Transverse colon (tissue), 4 donors: ENCODE measurements around the gene SNX8.

ENCODE experiments used
- CTCF ChIP-seq, 5 experiments: fragments of 200-600 bp in 3 of 5; fragments of 450-650 bp in 2 of 5; sonication (generic) in 3 of 5; IDR thresholded peaks; 1 replicate in 2 of 5; 2 replicates in 3 of 5; pipeline ENCODE4 v1.5.1; 2016 to 2017; ENCODE audit warnings: antibody characterized with exemption in 5 of 5, inconsistent platforms in 3 of 5, mild to moderate bottlenecking in 2 of 5, moderate library complexity in 1 of 5
- POLR2AphosphoS5 ChIP-seq, 3 donors: sonication (generic); formaldehyde crosslinking; IDR thresholded peaks; one replicate each; pipeline ENCODE4 v1.6.1; 2016; ENCODE audit warnings: antibody characterized with exemption in 3 of 3

DNA sequence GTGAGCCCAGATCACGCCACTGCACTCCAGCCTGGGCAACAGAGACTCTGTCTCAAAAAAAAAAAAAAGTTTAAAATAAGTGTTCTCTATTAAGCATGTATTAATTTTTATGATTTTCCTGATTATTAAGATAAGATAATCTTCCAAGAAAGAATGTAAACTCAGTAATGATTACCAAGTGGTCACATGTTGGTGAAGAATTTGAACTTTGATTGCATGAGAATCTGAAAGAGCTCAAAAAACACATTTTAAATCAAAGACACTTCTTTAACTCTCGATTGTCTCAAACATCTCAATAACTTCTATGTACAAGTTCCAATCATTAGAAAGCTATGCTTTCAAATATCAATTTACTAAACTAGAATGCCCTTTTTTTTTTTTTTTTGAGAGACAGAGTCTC lies 33.8 kb downstream of the SNX8 start:
- TF ChIP-seq CTCF (IDR thresholded peaks at IDR 0.05) (no peak), POLR2AphosphoS5 (IDR thresholded peaks at IDR 0.05) (no peak)
